RWPE2 (cell line): ENCODE data around the gene NEDD8.

Experiments
- ATAC-seq: fragments of 200-7000 bp; cut with Tn5 transposase; 3 replicates; pipeline ENCODE4 v1.9.1; 2021; ENCODE audit warnings: low read depth
- DNase-seq: peaks from one replicate; pipeline ENCODE4 v3.0.0-alpha.2; 2020; ENCODE audit warnings: low spot score
- H3K27ac ChIP-seq: fragments of 450-650 bp; 2 replicates; pipeline ENCODE4 v1.5.1; 2017; ENCODE audit warnings: mild to moderate bottlenecking; ENCODE audit not compliant: poor library complexity, severe bottlenecking
- H3K27me3 ChIP-seq: fragments of 250-450 bp; sonication (Bioruptor Pico); 2 replicates; pipeline ENCODE4 v1.5.1; 2021; ENCODE audit warnings: mild to moderate bottlenecking, moderate library complexity; ENCODE audit not compliant: insufficient read depth, poor library complexity, severe bottlenecking
- H3K36me3 ChIP-seq: fragments of 250-450 bp; sonication (Bioruptor Pico); 2 replicates; pipeline ENCODE4 v1.5.1; 2020; ENCODE audit warnings: low read depth, mild to moderate bottlenecking, moderate library complexity
- H3K4me1 ChIP-seq: fragments of 250-450 bp; sonication (Bioruptor Pico); 2 replicates; pipeline ENCODE4 v1.5.1; 2021; ENCODE audit warnings: mild to moderate bottlenecking, moderate library complexity; ENCODE audit not compliant: insufficient read depth, poor library complexity, severe bottlenecking
- H3K4me3 ChIP-seq: fragments of 250-450 bp; sonication (Bioruptor Pico); 2 replicates; pipeline ENCODE4 v1.5.1; 2021; ENCODE audit warnings: mild to moderate bottlenecking, moderate library complexity; ENCODE audit not compliant: severe bottlenecking
- H3K9me3 ChIP-seq: fragments of 250-450 bp; sonication (Bioruptor Pico); 2 replicates; pipeline ENCODE4 v1.5.1; 2021; ENCODE audit warnings: mild to moderate bottlenecking, moderate library complexity; ENCODE audit not compliant: severe bottlenecking
- TF ChIP-seq, protein P1 (sequence below): fragments of 450-650 bp; IDR thresholded peaks from one replicate; pipeline ENCODE4 v1.5.1; 2017; ENCODE audit warnings: mild to moderate bottlenecking, moderate library complexity; ENCODE audit not compliant: poor library complexity, severe bottlenecking

NEDD8 gene

DNA sequence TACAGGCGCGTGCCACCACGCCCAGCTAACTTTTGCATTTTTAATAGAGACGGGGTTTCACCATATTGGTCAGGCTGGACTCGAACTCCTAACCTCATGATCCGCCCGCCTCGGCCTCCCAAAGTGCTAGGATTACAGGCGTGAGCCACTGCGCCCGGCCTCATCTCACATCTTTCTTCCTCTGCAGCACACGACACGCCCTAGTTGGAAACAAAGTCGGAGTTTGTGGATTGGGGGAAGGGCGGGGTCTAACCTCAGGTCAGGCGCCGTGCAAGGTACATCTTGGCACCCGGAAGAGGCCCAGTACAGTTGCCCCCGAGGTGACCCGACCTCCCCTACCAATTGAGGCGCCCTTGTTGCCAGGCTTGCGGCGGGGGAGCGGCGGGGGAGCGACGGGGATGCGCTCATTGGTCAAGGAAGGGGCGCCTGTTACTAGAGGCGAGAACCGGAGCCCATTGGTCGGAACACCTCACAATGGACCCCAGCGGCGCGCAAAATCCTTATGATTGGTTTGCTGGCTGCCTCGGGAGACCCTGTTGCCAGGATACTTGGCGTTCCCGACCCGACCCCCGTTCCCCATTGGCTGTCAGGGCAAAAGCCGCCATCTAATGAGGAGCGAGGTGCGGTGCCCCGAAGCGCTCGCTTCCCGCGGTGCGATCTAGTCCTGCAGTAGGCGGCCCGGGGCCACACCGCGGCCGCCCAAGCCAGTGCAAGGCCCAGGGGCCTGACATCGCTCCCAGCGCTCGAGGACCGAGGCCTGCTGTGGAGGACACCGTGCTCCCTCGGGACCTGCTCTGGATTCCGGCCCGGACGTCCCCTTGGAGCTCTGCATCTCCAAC lies 60.5 kb downstream of the NEDD8 start, which contains the start of gene REC8:
REC8 (plus strand) TSS at position 659 of the 839 bp plus-strand sequence. CDS start 473 bp downstream, outside the sequence.
- Histone ChIP-seq H3K27me3 (no peaks in the 10 kb centered on the region), H3K27ac (no peak within 1 kb of the TSS), H3K4me3 (no peak within 1 kb of the TSS), H3K4me1 (no peaks in the 10 kb centered on the region), H3K36me3 (0 out of 2 replicates have a peak, but pooled peaks cover 5% of the 10 kb centered on the region), H3K9me3 (no peaks in the 10 kb centered on the region)
- no peak for ATAC-seq
- TF ChIP-seq, protein P1, sequence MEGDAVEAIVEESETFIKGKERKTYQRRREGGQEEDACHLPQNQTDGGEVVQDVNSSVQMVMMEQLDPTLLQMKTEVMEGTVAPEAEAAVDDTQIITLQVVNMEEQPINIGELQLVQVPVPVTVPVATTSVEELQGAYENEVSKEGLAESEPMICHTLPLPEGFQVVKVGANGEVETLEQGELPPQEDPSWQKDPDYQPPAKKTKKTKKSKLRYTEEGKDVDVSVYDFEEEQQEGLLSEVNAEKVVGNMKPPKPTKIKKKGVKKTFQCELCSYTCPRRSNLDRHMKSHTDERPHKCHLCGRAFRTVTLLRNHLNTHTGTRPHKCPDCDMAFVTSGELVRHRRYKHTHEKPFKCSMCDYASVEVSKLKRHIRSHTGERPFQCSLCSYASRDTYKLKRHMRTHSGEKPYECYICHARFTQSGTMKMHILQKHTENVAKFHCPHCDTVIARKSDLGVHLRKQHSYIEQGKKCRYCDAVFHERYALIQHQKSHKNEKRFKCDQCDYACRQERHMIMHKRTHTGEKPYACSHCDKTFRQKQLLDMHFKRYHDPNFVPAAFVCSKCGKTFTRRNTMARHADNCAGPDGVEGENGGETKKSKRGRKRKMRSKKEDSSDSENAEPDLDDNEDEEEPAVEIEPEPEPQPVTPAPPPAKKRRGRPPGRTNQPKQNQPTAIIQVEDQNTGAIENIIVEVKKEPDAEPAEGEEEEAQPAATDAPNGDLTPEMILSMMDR, result no peak
- DNase-seq, result no peak

DNA sequence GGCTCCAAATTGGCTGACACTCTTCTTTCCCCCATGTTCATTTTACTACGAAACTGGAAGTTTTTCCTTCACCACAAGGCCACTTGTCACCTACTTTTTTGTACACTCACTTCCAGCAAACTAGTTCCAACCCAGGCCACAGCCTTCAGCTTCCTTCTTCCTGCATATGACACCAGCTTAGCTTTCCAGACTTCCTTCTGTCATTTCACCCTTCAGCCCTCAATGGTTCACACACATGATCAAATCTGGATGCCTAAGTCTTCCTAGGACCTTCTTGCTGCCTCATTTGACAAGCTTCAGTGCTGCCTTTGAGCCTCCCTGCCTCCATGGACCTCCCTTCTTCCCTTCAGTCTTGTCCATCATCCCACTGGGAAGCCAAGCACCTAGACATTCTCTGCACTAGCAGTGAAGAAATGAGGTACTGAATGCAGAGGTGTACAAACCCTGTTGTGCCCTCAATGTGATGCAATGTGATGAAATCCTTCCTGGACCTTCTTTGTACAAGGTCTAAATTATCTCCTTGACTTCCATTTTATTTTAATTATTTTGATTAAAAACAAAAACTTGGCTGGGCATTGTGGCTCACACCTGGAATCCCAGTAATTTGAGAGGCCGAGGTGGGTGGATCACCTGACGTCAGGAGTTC lies 64.6 kb downstream of the NEDD8 start:
- TF ChIP-seq, protein P1, result no peak
- H3K9me3 ChIP-seq, result no peaks in the 10 kb centered on the region
- H3K27ac ChIP-seq, result no peak overlapping the region
- H3K4me1 ChIP-seq, result no peaks in the 10 kb centered on the region
- H3K4me3 ChIP-seq, result no peak overlapping the region
- ATAC-seq, result no peak
- no peak for DNase-seq
- H3K27me3 ChIP-seq, result no peaks in the 10 kb centered on the region
- H3K36me3 ChIP-seq, result peaks cover 42% of the 10 kb centered on the region
